Parathyroid adenoma (tissue), 2 donors: ENCODE data around the gene LYVE1.

ENCODE experiments used
- H2AFZ ChIP-seq: fragments of 300-600 bp; sonication (generic); one replicate; pipeline ENCODE4 v1.7.0; 2017; ENCODE audit warnings: antibody characterized with exemption, mild to moderate bottlenecking
- H3K27ac ChIP-seq: fragments of 300-600 bp; sonication (generic); one replicate; pipeline ENCODE4 v1.7.0; 2017
- H3K27me3 ChIP-seq: fragments of 300-600 bp; sonication (generic); one replicate; pipeline ENCODE4 v1.7.0; 2017; ENCODE audit warnings: low read length; ENCODE audit not compliant: control insufficient read depth, insufficient read depth
- H3K36me3 ChIP-seq: fragments of 300-600 bp; sonication (generic); one replicate; pipeline ENCODE4 v1.7.0; 2017; ENCODE audit warnings: low read length; ENCODE audit not compliant: control insufficient read depth, insufficient read depth
- H3K4me1 ChIP-seq: fragments of 300-600 bp; sonication (generic); one replicate; pipeline ENCODE4 v1.7.0; 2017; ENCODE audit warnings: control low read depth
- H3K4me2 ChIP-seq: fragments of 300-600 bp; sonication (generic); one replicate; pipeline ENCODE4 v1.7.0; 2017; ENCODE audit warnings: low read length
- H3K4me3 ChIP-seq: fragments of 300-600 bp; sonication (generic); one replicate; pipeline ENCODE4 v1.7.0; 2017; ENCODE audit warnings: low read depth, low read length
- H3K79me2 ChIP-seq: fragments of 300-600 bp; sonication (generic); one replicate; pipeline ENCODE4 v1.7.0; 2017; ENCODE audit warnings: control low read depth
- H3K9ac ChIP-seq: fragments of 300-600 bp; sonication (generic); one replicate; pipeline ENCODE4 v1.7.0; 2017; ENCODE audit warnings: mild to moderate bottlenecking
- H3K9me3 ChIP-seq: fragments of 300-600 bp; sonication (generic); one replicate; pipeline ENCODE4 v1.7.0; 2017; ENCODE audit warnings: low read length; ENCODE audit not compliant: control insufficient read depth
- TF ChIP-seq, protein P1 (sequence below): fragments of 300-600 bp; sonication (generic); IDR thresholded peaks from one replicate; pipeline ENCODE4 v1.7.0; 2017; ENCODE audit warnings: antibody characterized with exemption, mild to moderate bottlenecking
- donor health status: primary hyperparathyroidism.

LYVE1 gene

GRCh38 chr11:10515418-10515817 is 53.0 kb downstream of the LYVE1 start:
- Histone ChIP-seq H3K27ac (no peak overlapping the region), H3K4me1 (no peaks in the 10 kb centered on the region), H3K9me3 (no peaks in the 10 kb centered on the region), H3K4me3 (no peak overlapping the region), H3K4me2 (no peak overlapping the region), H2AFZ (no peak overlapping the region), H3K79me2 (no peaks in the 10 kb centered on the region), H3K36me3 (no peaks in the 10 kb centered on the region), H3K27me3 (no peaks in the 10 kb centered on the region), H3K9ac (no peak overlapping the region)
- TF ChIP-seq, protein P1, sequence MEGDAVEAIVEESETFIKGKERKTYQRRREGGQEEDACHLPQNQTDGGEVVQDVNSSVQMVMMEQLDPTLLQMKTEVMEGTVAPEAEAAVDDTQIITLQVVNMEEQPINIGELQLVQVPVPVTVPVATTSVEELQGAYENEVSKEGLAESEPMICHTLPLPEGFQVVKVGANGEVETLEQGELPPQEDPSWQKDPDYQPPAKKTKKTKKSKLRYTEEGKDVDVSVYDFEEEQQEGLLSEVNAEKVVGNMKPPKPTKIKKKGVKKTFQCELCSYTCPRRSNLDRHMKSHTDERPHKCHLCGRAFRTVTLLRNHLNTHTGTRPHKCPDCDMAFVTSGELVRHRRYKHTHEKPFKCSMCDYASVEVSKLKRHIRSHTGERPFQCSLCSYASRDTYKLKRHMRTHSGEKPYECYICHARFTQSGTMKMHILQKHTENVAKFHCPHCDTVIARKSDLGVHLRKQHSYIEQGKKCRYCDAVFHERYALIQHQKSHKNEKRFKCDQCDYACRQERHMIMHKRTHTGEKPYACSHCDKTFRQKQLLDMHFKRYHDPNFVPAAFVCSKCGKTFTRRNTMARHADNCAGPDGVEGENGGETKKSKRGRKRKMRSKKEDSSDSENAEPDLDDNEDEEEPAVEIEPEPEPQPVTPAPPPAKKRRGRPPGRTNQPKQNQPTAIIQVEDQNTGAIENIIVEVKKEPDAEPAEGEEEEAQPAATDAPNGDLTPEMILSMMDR = no peak

DNA sequence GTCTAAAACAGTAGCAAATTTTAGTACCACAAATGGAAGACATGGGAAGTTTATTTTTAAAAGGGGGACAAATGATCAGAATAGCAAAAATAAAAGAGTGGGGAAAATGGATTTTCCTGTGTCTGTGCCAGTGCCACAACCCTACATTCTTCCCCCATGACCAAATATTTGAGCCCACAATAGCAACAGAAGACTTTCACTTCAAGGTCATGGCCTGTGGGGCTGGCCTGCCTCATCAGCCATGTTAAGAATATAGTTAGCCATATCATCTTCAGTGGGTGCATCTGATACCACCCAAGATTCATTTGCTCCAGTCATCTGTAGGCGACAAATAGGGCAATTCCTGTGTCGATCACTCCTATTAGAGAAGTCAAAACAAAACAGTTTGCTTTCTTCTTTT is 53.8 kb downstream of the LYVE1 start:
- H3K36me3 ChIP-seq = no peaks in the 10 kb centered on the region
- H3K4me3 ChIP-seq = no peak overlapping the region
- no peak overlapping the region for H3K9ac ChIP-seq
- H3K27ac ChIP-seq = no peak overlapping the region
- no peaks in the 10 kb centered on the region for H3K9me3 ChIP-seq
- no peaks in the 10 kb centered on the region for H3K79me2 ChIP-seq
- TF ChIP-seq, protein P1 = no peak
- no peak overlapping the region for H2AFZ ChIP-seq
- H3K27me3 ChIP-seq = no peaks in the 10 kb centered on the region
- H3K4me2 ChIP-seq = no peak overlapping the region
- no peaks in the 10 kb centered on the region for H3K4me1 ChIP-seq

- Histone ChIP-seq H3K9ac (no peak overlapping the region), H3K27me3 (no peaks in the 10 kb centered on the region), H3K4me1 (no peaks in the 10 kb centered on the region), H3K79me2 (no peaks in the 10 kb centered on the region), H3K9me3 (no peaks in the 10 kb centered on the region), H2AFZ (no peak overlapping the region), H3K27ac (no peak overlapping the region), H3K4me3 (no peak overlapping the region), H3K36me3 (no peaks in the 10 kb centered on the region), H3K4me2 (no peak overlapping the region)
- TF ChIP-seq, protein P1 = peak; percentile 34
These were observed 54.3 kb downstream of the LYVE1 start for GRCh38 chr11:10514202-10514601.

DNA sequence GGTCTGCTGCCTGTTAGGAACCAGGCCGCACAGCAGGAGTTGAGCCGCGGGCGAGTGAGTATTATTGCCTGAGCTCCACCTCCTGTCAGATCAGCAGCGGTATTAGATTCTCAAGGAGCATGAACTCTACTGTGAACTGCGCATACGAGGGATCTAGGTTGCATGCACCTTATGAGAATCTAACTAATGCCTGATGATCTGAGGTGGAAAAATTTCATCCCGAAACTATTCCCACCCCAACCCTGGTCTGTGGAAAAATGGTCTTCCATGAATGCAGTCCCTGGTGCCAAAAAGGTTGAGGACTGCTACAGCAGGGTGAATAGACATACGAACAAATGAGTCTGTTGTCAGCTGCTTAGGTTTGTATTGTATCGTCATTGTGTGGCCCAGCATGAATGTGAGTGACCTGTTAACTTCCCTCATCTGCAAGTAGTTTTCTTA is 57.3 kb downstream of the LYVE1 start:
- Histone ChIP-seq H3K4me1 (no peaks in the 10 kb centered on the region), H3K27me3 (no peaks in the 10 kb centered on the region), H3K9me3 (no peaks in the 10 kb centered on the region), H2AFZ (no peak overlapping the region), H3K27ac (no peak overlapping the region), H3K4me3 (no peak overlapping the region), H3K9ac (no peak overlapping the region), H3K4me2 (no peak overlapping the region), H3K36me3 (no peaks in the 10 kb centered on the region), H3K79me2 (no peaks in the 10 kb centered on the region)
- TF ChIP-seq, protein P1 = no peak
